Amygdala (tissue), 56 donors: Measurements from ENCODE around the gene GGTLC2.
"Not testable (repeated sequence)": the region's sequence is repeated elsewhere in the genome, so short reads cannot be mapped to it uniquely, and the experiment has no call there.

Source experiments
- DNase-seq, 56 donors: peaks; one replicate each; lab custom pipeline; 2025; lab: John Stamatoyannopoulos, UW

Gene GGTLC2

DNA sequence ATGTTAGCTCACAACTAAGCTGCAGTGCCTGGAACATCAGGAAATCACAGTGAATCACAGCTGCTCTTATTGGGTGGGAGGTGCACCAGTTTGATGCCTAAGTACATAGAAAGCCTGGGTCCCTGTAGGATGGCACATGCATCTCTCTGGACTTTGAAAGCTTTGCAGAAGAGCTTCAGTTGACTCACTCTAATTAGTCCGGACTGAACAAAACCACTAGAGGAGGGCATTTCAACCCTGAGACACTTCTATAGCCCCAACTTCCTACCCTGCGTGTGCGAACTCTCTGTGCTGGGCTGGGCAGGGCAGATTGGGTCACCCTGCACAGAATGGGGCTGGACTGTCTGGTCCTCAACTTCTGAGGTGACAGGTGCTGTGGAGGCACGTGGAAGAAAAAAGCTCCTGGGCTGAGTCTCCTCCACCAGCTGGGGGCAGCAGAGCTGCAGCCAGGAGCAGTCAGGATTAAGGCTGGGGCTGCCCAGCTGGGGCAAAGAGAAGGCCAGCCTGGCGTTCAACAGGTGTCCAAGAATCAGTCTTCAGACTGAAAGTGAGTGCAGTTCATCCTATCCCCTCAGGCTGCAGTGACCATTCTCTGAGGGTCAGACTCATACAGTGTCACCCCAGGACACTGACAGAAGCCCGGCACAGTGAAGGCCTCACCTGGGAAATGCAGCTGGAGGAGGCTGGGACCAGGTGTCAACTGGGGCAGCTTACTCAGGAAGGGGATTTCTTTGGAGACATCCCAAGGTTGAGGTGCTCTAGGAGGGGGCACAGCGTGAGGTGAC lies 22.1 kb downstream of the GGTLC2 start:
- DNase-seq: no peak

DNA sequence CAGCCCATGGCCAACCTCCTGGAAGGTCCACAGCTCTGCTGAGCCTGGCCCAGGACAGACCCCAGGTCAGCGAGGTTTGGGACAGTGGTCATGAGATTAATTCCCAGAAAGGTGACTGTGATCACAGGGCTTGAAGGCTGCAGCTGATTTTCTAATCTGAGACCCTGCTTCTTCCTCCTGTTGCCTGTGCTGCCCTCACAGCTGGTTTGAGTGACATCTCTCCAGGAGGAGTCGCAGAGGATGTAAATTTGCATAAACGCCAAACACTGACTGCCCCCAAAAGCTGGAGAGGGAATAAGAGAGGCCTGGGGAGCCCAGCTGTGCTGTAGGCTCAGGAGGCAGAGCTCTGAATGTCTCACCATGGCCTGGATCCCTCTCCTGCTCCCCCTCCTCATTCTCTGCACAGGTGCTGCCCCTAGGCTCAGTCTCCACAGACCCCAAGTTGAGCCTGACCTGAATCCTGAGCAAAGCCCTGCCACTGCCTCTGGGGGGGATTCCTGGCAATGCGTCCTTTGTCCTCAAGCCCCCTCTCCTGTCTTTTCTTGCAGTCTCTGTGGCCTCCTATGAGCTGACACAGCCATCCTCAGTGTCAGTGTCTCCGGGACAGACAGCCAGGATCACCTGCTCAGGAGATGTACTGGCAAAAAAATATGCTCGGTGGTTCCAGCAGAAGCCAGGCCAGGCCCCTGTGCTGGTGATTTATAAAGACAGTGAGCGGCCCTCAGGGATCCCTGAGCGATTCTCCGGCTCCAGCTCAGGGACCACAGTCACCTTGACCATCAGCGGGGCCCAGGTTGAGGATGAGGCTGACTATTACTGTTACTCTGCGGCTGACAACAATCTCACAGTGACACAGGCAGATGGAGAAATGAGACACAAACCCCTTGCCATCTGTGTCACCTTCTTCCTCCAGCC lies 23.8 kb downstream of the GGTLC2 start:
- DNase-seq: no peak

DNA sequence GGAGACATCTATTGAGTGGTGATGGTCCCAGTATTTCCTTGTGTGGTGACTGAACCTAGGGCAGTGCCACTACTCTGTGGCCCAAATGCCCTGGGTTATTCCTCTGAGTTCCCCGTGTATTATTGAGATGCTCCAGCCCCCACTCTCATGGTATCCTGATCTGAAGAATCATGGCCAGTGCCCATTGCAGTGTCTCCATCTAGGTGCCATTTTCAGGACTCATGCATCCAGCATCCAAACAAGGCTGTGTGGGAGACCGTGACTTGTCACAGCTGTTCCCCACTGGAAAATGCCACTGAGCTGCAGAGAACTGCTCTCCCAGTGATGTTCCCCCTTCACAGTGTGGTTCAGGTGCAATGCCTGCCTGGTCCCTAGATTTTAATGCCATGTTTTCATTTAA lies 24.7 kb downstream of the GGTLC2 start:
- DNase-seq: no peak

DNA sequence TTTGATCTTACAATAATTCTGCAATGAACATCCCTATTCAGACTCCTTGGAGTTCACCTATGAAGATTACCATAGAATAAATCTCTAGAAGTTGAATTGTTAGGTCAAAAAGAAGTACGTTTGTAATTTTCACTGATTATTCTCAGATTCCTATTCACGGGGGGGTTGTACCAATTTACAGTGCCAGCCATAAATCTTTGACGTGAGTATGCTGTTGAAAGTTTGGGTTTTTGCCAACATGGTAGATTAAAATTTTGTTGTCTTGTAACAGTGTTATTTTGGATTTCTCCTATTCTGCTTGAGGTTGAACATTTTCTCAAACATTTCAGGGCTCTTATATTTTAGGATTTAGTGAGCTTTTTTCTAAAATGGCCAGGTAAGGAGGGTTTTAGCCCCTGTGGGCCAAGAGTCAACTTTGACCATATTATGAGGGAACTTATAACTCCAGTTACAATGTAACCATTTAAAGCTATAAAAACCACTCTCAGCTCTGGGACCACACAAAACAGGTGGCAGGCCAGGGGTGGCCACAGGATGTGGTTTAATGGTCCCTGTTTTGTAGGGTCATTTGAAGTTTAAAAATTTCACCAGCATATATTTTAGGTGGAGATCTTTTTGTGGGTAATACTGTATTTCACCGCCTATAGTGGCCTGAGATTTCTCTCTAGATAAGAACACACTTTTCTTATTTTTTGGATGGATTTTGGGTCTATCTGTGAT lies 25.8 kb downstream of the GGTLC2 start:
- DNase-seq: no peak

DNA sequence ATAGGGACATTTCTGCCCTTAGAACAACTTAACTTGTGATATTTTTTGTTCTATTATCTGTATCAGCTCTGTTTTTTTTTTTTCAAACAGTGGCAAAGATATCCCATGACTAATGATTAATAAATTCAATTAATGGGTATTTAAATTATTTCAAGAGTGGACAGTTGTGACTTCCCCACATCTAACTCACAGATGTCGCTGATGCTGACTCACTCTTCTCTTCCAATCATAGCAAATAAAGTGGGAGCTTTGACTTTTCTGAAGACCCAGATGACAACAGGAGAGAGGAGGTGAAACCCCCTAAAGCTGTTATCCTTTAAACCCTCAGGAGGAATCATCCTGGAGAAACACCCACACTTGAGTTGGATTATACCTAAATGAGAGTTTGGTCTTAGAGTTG lies 27.1 kb downstream of the GGTLC2 start:
- no peak for DNase-seq

DNA sequence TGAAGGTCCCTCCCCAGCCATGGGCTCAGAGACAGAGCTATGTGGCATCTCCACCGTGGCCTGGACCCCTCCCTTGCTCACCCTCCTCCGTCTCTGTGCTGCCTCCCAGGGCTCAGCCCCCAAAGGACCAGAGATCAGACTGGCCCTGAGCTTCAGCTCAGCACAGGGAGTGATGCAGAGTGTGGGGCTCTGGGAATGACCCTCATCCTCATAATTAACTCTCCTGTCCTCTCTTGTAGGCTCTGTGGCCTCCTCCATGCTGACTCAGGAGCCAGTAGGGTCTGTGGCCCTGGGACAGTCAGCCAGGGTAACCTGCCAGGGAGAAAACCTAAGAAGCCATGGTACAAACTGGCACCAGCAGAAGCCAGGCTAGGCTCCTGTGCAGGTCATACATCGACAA lies 28.7 kb downstream of the GGTLC2 start:
- DNase-seq: no peak

DNA sequence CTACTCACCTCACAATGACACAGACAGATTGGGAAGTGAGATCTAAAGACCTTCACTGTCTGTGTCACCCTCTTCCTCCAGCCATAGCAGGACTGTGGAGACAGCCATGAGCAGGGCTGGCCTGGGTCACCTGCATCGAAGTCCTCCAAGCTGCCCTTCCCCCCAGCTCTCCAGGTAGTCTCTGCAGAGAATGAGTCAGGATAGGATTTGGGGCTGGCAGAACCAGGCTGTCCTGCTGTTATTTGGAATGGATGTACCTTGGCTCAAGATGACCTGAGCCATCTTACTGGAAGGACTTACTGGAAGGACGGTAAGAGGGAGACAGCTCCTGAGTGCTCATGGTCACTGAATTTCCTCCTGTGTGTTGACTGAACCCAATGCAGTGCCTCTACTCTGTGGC lies 29.2 kb downstream of the GGTLC2 start:
- no peak for DNase-seq

DNA sequence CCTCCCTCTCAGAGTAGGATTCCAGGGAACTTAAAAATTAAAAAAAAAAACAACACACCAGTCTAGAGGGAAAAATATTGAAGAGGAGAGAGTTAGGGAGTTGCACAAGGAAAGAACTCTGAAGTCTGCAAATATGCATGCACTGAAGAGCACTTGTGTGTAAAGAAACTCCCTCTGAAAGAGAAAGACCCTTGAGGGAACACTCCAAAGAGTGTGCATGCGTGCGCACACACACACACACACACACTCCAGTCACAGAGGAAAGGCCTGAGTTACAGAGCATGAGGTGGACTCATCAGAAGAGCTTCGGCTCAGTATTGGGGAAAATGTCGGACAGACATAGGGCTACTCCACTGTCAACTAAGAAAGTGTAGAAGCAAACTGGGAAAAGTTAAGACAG lies 30.1 kb downstream of the GGTLC2 start:
- no peak for DNase-seq

DNA sequence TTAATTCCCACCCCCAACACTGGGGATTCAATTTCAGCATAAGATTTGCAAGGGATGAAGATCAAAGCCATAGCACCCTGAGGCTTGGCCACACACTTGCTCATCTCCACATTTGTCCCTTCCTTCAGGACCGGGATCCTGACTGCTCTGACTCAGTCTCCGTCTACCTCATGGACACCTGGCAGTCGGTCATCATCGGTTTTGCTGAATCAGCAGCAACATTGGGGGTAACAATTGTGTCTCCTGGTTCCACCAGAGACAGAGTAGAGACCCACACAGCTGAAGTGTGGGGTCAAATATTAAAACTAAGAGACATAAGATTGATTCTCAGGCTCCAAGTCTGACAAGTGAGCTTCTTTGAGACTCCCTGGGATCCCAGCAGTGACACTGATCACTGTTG lies 34.6 kb downstream of the GGTLC2 start:
- no peak for DNase-seq

DNA sequence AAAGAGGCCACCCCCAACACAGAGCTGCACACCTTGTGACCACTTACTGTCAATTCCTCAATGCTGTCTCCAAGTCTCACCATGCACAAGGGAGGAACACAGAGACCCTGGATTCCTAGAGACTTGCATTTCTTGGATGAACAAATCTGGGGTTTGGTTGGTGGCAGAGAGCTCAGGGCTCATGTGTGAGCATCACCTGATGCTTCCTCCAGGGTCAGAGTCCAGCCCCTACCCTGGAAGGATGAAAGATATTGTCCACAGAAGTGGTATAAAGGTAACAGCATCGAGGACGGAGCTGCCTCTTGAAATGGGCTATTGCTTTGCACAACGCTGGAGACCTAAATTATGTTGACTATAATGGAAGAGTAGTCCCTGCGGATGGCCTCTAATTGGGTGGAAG lies 36.0 kb downstream of the GGTLC2 start:
- no peak for DNase-seq

DNA sequence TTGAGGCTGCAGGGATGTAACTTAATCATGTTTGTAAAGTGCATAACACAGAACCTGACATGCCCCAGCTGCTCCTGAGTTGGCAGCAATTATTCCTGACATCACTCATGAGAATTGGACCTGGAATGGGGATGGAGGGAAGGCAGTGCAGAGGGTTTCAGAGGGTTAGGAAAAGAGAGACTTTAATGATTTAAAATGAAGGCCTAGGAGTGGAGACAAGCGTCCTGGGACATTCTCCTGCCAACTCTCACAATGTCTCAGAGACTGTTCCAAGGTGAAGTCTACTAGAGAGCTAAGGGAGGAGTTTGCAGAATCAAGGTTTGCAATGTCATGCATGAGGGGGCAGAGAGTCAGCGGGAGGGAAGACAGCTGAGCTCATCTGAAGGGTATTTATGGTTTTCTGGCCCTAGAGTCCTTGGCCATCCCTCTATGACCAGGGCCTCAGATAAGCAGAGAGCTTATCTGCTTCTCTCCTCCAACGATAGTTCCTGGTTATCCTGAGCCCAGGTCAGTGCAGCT lies 36.9 kb downstream of the GGTLC2 start:
- DNase-seq: no peak

DNA sequence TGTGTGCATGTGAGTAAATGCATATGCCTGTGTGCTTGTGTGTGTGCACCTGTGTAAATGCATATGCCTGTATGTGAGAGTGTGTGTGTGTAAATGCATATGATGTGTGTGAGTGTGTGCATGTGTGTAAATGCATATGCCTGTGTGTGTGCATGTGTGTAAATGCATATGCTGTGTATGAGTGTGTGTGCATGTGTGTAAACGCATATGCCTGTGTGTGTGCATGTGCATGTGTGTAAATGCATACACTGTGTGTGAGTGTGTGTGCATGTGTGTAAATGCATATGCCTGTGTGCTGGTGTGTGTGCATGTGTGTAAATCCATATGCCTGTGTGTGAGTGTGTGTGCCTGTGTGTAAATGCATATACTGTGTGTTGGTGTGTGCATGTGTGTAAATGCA lies 37.8 kb downstream of the GGTLC2 start:
- DNase-seq: no peak

DNA sequence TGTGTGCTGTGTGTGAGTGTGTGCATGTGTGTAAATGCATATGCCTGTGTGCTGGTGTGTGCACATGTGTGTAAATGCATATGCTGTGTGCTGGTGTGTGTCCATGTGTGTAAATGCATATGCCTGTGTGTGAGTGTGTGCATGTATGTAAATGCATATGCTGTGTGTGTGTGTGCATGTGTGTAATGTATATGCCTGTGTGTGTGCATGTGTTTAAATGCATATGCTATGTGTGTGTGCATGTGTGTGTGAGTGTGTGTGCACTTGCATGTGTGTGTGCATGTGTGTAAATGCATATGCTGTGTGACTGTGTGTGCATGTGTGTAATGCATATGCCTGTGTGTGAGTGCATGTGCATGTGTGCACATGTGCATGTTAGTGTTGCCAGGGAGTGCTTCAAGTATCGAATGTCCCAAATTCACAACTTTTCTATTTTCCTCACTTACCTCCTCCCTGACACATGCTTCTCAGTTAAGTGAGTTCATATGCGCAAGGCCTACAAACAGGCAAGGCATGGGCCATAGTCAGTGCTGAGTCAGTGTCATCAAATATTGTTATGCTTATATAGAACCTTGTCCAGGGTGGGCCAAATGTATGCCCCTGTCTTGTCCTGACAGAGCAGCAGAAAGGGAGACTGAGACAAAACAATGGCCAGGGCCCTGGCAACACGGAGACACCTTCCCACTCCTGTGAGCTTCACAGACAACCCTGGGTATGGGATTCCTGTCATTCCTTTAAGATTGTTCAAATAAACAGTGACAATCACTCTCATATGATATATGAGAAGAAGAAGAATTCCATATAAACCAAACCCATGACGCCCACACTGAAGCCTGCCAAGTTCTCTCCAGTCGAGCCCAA lies 38.6 kb downstream of the GGTLC2 start:
- DNase-seq: no peak

DNA sequence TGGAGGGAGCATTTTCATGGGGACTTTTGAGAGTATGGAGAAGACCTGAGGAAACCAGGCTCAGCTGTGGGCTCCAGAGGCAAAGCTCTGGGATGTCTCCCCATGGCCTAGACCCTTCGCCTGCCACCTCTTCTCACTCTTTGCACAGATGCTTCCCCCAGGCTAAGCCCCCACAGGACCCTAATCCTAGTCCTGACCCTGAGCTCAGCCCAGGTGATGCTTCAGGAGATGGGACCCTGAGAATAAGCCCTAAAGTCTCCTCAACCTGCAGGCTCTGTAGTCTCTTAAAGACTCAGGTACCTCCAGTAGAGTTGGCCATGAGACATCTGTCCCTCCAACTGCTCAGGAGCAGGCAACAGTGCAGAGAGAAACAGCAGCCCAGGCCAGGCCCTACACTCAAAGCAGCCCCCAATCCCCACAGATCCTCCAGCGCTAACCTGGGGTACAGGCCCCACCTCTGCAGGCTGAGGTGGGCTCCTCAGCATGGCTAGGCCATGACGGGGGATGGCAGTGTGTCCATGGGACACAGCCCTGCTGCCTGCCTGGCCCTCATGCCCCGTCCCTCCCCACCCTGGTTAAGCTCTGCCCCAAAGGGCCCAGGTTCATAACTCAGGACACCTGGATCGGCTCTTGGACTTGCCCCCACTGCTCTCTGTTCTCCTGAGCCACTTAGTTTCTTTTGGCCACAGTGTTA lies 39.4 kb downstream of the GGTLC2 start:
- no peak for DNase-seq

DNA sequence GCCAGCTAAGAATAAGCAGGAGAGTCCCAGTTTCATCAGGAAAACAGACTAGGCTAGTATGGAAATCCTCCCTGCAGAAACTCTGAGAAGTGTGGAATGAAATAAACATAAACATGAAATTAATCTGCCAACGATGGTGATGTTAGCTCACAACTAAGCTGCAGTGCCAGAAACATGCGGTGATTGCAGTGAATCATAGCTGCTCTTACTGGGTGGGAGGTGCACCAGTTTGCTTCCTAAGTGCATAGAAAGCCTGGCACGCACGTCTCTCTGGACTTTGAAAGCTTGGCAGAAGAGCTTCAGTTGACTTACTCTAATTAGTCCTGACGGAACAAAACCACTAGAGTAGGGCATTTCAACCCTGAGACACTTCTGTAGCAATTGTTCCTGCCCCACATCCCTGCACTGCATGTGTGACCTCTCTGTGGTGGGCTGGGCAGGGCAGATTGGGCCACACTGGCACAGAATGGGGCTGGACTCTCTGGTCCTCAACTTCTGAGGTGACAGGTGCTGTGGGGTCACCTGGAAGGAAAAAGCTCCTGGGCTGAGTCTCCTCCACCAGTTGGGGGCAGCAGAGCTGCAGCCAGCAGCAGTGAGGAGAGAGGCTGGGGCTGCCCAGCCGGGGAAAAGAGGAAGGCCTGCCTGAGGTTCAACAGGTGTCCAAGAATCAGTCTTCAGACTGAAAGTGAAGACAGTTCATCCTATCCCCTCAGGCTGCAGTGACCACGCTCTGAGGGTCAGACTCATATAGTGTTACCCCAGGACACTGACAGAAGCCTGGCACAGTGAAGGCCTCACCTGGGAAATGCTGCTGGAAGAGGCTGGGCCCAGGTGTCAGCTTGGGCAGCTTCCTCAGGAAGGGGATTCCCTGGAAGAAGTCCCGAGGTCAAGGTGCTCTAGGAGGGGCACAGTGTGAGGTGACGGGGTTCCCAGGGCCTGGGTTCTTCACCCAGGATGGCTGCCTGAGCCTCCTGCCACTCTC lies 40.5 kb downstream of the GGTLC2 start:
- peak in 7 of 56 donors; percentile 5 to 43 (median 16) for DNase-seq

DNA sequence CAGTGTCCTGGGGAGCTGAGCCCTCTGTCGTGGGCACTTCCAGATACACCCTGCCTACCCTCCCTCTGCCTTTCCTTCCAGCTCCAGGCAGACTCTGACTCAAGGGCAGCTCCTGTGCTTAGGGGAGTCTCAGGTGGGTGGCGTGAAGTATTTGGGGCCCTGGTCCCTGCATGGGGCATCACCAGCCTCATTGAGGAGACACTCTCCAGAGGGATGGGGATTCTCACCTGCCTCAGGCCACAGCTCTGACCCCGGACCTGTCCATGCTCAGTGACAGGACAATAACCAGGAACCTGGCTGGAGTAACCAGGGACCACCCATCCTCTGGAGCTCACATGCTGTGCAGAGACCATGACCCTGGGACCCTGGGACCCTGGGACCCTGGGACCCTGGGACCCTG lies 41.2 kb downstream of the GGTLC2 start:
- DNase-seq: no peak

DNA sequence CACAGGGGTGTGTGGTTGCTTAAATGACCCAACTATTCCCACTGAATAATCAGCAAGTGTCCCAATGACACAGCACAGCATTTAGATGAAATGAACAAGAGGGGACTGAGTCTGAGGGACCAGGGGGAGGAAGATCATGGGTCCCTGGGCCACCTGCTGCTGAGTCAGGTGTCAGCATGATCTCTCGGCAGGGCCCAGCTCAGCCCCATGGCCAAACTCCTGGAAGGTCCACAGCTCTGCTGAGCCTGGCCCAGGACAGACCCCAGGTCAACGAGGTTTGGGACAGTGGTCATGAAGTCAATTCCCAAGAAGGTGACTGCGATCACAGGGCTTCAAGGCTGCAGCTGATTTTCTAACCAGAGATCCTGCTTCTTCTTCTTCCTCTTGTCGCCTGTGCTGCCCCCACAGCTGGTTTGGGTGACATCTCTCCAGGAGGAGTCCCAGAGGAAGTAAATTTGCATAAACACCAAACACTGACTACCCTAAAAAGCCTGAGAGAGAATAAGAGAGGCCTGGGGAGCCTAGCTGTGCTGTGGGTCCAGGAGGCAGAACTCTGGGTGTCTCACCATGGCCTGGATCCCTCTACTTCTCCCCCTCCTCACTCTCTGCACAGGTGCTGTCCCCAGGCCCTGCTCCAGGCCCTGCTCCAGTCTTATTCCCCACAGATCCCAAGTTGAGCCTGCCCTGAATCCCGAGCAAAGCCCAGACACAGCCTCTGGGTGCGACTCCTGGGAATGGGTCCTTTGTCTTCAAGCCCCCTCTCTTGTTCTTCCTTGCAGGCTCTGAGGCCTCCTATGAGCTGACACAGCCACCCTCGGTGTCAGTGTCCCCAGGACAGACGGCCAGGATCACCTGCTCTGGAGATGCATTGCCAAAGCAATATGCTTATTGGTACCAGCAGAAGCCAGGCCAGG lies 42.0 kb downstream of the GGTLC2 start:
- not testable (repeated sequence) for DNase-seq
